HEK293T (cell line): Measurements from ENCODE around the gene TBC1D8.

Experiments used
- CTCF ChIA-PET: fragments of 350-600 bp; formaldehyde crosslinking; extraction: SDS; loops from one replicate; lab custom pipeline; 2021; ENCODE audit warnings: antibody characterized with exemption, inconsistent platforms; lab: Yijun Ruan, JAX
- POLR2A ChIA-PET: fragments of 350-600 bp; formaldehyde crosslinking; extraction: SDS; loops from one replicate; lab custom pipeline; 2020; ENCODE audit warnings: antibody characterized with exemption, inconsistent platforms; lab: Yijun Ruan, JAX
- DNase-seq: peaks from one replicate; pipeline ENCODE4 v3.0.0; 2012; ENCODE audit warnings: mixed read lengths; ENCODE audit errors: extremely low spot score
- ARNT ChIP-seq: fragments of 450-650 bp; IDR thresholded peaks from 2 replicates; pipeline ENCODE4 v1.6.1; 2017; ENCODE audit warnings: mild to moderate bottlenecking
- BHLHE40 ChIP-seq: fragments of 450-650 bp; IDR thresholded peaks from 2 replicates; pipeline ENCODE4 v1.6.1; 2016; ENCODE audit warnings: mild to moderate bottlenecking, moderate library complexity, borderline replicate concordance
- CTBP1 ChIP-seq: fragments of 450-650 bp; IDR thresholded peaks from 2 replicates; pipeline ENCODE4 v1.6.1; 2016; ENCODE audit warnings: borderline replicate concordance
- ELF4 ChIP-seq: fragments of 450-650 bp; IDR thresholded peaks from 2 replicates; pipeline ENCODE4 v1.6.1; 2017; ENCODE audit warnings: antibody characterized with exemption
- FOXA1 ChIP-seq: fragments of 450-650 bp; IDR thresholded peaks from 2 replicates; pipeline ENCODE4 v1.6.1; 2016; ENCODE audit warnings: mild to moderate bottlenecking
- FOXK2 ChIP-seq: fragments of 450-650 bp; IDR thresholded peaks from 2 replicates; pipeline ENCODE4 v1.6.1; 2016; ENCODE audit warnings: mild to moderate bottlenecking
- FOXM1 ChIP-seq: fragments of 450-650 bp; IDR thresholded peaks from 2 replicates; pipeline ENCODE4 v1.6.1; 2017; ENCODE audit warnings: mild to moderate bottlenecking, borderline replicate concordance
- HDGF ChIP-seq: fragments of 450-650 bp; IDR thresholded peaks from 2 replicates; pipeline ENCODE4 v1.6.1; 2017; ENCODE audit warnings: antibody characterized with exemption, borderline replicate concordance
- L3MBTL2 ChIP-seq: fragments of 450-650 bp; conservative IDR thresholded peaks from 2 replicates; pipeline ENCODE4 v1.6.1; 2016; ENCODE audit warnings: mild to moderate bottlenecking
- LEF1 ChIP-seq: fragments of 450-650 bp; IDR thresholded peaks from 2 replicates; pipeline ENCODE4 v1.6.1; 2017; ENCODE audit warnings: mild to moderate bottlenecking, borderline replicate concordance
- NFRKB ChIP-seq: fragments of 450-650 bp; IDR thresholded peaks from 2 replicates; pipeline ENCODE4 v1.6.1; 2016; ENCODE audit warnings: mild to moderate bottlenecking, moderate library complexity
- SP1 ChIP-seq: fragments of 450-650 bp; IDR thresholded peaks from 2 replicates; pipeline ENCODE4 v1.6.1; 2017
- SUZ12 ChIP-seq: fragments of 450-650 bp; IDR thresholded peaks from 2 replicates; pipeline ENCODE4 v1.6.1; 2016; ENCODE audit warnings: mild to moderate bottlenecking
- TARDBP ChIP-seq: fragments of 450-650 bp; IDR thresholded peaks from 2 replicates; pipeline ENCODE4 v1.6.1; 2016
- ZNF384 ChIP-seq: fragments of 450-650 bp; IDR thresholded peaks from 2 replicates; pipeline ENCODE4 v1.6.1; 2016
- TF ChIP-seq, protein P1 (sequence below): fragments of 450-650 bp; IDR thresholded peaks from 2 replicates; pipeline ENCODE4 v1.6.1; 2016

The TBC1D8 gene

DNA sequence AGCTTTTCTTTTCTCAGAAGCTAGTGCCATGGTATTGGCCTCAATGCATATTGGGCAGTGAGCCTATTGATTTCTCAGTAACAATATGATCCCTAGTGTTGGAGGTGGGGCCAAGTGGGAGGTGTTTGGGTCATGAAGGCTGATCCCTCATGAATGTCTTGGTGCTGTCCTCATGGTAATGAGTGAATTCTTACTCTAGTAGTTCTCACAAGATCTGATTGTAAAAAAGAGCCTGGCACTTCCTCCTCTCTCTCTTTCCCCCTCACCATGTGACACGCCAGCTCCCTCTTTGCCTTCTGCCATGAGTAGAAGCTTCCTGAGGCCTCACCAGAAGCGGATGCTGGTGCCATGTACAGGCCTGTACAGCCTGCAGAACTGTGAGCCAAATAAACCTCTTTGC lies 12.8 kb upstream of the TBC1D8 start:
- DNase-seq = no peak
- POLR2A ChIA-PET = no interaction called here
- no peak for TF ChIP-seq CTBP1
- CTCF ChIA-PET = no interaction called here

DNA sequence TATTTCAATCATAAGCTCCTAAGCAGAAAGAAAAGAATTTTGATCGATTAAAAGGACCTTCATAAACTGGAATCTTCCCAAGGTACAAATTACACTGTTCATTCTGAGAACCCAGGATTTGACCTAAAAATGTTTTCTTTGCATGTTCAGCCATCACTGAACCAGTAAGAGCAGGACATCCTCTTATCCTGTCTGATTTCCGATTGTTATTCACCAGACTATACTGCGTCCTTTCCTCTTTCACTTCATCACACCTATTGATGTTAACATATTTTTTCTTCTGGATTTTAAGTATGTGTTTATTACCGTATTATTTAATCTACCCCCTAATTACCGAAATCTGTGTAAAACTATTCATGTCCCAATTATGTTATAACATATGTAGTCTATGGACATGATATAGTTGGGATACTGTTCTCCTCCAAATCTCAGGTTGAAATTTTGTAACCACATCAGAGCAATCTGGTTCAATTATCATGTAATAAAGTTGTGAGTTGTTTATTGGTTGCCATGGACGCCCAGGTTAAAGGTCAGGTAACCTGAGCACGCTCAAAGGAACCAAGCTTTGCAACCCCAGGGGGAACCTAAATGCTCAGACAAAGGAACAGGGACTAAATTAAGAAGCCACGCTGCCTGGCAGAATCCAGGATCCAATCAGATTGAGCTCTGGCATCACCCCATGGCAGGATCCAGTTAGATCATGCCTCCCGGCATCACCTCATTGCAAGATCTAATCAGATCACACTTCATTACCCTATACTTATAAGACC lies 11.6 kb upstream of the TBC1D8 start:
- DNase-seq = no peak
- POLR2A ChIA-PET = interaction anchor here (1.0 kb wide), 1 partner anchor 161 kb away, joined by 3 read pairs; no protein-coding TSS in a partner anchor
- TF ChIP-seq ARNT (no peak), FOXA1 (no peak), TARDBP (no peak), FOXM1 (no peak), FOXK2 (no peak), CTBP1 (no peak), ELF4 (no peak), HDGF (no peak), ZNF384 (no peak), SUZ12 (no peak), BHLHE40 (no peak), LEF1 (no peak), SP1 (no peak), L3MBTL2 (no peak)
- TF ChIP-seq, protein P1, sequence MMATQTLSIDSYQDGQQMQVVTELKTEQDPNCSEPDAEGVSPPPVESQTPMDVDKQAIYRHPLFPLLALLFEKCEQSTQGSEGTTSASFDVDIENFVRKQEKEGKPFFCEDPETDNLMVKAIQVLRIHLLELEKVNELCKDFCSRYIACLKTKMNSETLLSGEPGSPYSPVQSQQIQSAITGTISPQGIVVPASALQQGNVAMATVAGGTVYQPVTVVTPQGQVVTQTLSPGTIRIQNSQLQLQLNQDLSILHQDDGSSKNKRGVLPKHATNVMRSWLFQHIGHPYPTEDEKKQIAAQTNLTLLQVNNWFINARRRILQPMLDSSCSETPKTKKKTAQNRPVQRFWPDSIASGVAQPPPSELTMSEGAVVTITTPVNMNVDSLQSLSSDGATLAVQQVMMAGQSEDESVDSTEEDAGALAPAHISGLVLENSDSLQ = no peak
- CTCF ChIA-PET = interaction anchor here (0.7 kb wide), 1 partner anchor 26 kb away, joined by 3 read pairs; no protein-coding TSS in a partner anchor

DNA sequence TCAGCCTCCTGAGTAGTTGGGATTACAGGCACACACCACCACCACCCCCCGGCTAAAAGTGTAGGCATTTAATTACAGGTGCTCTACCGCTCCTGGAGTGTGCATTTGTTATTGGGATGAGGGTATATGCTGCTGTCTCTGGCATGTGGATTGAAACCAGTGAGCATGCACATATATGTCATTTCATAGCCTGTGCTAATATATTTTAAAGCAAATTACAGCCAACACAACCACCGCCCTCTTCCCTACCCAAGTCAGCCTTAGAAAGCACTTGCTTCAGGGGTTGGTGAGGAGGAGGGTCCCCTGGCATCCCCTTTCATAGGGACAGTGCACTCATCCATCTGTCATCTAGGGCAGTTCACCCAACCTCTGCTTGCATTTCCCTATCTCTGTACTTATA lies 10.5 kb upstream of the TBC1D8 start:
- ChIA-PET POLR2A (no interaction called here), CTCF (no interaction called here)
- TF ChIP-seq LEF1 = no peak
- TF ChIP-seq FOXM1 = no peak
- no peak for TF ChIP-seq HDGF
- no peak for TF ChIP-seq TARDBP
- no peak for TF ChIP-seq BHLHE40
- TF ChIP-seq SP1 = no peak
- DNase-seq = no peak

DNA sequence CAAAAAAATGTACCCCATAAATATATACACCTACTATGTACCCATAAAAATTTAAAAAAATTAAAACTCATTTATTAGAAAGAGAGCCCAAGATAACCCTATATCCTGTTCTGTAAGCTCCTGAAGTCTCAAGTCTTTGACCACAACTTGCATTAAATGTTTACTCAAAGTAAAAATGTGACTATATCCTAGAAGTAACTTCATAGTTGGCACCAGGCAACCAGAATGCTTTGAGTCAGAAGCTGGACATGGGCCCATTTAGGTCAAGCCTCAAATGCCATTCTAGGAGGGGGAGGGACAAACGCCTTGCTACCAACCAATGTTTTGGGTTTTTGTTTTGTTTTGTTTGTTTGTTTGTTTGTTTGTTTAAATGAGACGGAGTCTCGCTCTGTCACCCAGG lies 9.3 kb upstream of the TBC1D8 start:
- ChIA-PET POLR2A (no interaction called here), CTCF (no interaction called here)
- no peak for DNase-seq
- TF ChIP-seq L3MBTL2 (no peak), NFRKB (no peak), ELF4 (no peak), FOXA1 (no peak), BHLHE40 (no peak), HDGF (no peak), ARNT (no peak), TARDBP (no peak)
- TF ChIP-seq, protein P1 = no peak

DNA sequence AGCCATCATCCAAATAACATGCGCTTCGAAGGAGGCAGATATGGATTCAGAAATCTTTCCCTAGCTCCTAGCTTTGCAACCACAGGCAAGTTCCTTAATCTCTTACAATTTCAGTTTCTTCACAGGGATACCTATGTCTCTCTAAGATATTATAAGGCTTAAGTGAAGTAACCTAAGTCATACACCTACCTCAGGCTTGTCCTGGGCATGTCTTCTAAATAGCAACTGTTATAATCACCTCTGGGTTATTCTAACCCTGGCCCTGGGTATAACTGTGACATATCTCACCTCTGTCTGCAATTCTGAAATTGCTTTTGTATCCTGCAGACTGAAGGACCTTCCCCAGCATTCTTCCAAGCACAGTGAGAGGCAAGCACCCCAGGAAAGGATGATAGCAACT lies 8.3 kb upstream of the TBC1D8 start:
- TF ChIP-seq TARDBP (no peak), ELF4 (no peak), CTBP1 (no peak), NFRKB (no peak), SP1 (no peak), HDGF (no peak), SUZ12 (no peak), BHLHE40 (no peak), FOXM1 (no peak), L3MBTL2 (no peak), ARNT (no peak), LEF1 (no peak), FOXA1 (no peak), ZNF384 (no peak)
- TF ChIP-seq, protein P1 = no peak
- POLR2A ChIA-PET = no interaction called here
- CTCF ChIA-PET = no interaction called here
- no peak for DNase-seq

DNA sequence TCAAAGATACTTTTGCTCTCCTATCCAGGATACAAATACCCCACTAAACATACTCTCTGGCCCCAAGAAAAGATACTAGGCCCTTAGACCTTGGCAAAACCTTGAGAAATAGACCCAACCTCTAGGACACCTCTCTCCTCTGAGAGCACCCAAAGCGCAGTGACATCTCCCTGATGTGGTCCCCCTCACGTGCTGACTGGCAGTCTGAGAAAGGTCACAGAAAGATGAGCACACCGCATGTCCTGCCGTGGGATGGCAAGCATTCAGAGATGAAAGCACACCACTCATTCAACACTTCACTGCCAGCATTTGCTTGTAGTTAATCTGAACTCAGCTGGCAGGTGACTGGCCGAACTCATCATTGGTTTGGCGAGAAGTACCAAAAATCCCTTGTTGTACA lies 6.1 kb upstream of the TBC1D8 start:
- ChIA-PET CTCF (interaction anchor here (0.6 kb wide), 1 partner anchor 92 kb away, joined by 3 read pairs; no protein-coding TSS in a partner anchor), POLR2A (no interaction called here)
- DNase-seq = no peak
- TF ChIP-seq HDGF = no peak
- no peak for TF ChIP-seq CTBP1
- no peak for TF ChIP-seq ARNT
- TF ChIP-seq FOXK2 = no peak
- no peak for TF ChIP-seq SUZ12
- TF ChIP-seq FOXM1 = no peak
- no peak for TF ChIP-seq ELF4
- TF ChIP-seq BHLHE40 = no peak
- no peak for TF ChIP-seq NFRKB
- TF ChIP-seq SP1 = no peak
- no peak for TF ChIP-seq TARDBP
- no peak for TF ChIP-seq L3MBTL2
